ENCODE measurements around the gene TMEM203.

The TMEM203 gene

DNA sequence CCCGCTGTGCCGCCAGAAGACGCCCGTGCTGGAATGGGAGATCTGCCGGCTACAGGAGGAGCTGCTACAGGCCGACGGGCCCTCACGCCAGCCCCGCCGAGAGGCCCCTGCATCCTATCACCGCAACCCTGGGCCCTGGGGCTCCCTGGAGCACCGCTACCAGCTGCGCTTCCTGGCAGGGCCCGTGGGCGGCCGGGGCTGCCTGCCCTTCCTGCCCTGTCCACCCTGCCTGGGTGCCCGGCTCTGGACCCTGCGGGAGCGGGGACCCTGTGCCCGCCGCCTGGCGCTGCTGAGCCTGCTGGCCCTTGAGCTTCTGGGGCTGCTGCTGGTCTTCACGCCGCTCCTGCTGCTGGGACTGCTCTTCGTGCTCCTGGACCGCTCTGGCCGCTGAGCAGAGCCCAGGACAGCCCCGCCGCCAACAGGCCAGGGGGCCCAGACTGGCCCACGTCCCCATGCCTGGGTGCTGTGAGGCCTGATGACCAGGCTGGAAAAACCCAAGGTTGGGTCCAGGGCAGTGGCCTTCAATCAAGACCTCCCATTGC is 12.8 kb upstream of the TMEM203 start:
- TF ChIP-seq, protein P1, sequence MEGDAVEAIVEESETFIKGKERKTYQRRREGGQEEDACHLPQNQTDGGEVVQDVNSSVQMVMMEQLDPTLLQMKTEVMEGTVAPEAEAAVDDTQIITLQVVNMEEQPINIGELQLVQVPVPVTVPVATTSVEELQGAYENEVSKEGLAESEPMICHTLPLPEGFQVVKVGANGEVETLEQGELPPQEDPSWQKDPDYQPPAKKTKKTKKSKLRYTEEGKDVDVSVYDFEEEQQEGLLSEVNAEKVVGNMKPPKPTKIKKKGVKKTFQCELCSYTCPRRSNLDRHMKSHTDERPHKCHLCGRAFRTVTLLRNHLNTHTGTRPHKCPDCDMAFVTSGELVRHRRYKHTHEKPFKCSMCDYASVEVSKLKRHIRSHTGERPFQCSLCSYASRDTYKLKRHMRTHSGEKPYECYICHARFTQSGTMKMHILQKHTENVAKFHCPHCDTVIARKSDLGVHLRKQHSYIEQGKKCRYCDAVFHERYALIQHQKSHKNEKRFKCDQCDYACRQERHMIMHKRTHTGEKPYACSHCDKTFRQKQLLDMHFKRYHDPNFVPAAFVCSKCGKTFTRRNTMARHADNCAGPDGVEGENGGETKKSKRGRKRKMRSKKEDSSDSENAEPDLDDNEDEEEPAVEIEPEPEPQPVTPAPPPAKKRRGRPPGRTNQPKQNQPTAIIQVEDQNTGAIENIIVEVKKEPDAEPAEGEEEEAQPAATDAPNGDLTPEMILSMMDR (IDR thresholded peaks at IDR 0.05; ENCODE audit: insufficient read depth, low read depth, low read length, missing control alignments): no peak
- DNase-seq (ENCODE audit: low read depth): no peak
- no peak overlapping the region for H3K4me3 ChIP-seq (ENCODE audit: low read length)

DNA sequence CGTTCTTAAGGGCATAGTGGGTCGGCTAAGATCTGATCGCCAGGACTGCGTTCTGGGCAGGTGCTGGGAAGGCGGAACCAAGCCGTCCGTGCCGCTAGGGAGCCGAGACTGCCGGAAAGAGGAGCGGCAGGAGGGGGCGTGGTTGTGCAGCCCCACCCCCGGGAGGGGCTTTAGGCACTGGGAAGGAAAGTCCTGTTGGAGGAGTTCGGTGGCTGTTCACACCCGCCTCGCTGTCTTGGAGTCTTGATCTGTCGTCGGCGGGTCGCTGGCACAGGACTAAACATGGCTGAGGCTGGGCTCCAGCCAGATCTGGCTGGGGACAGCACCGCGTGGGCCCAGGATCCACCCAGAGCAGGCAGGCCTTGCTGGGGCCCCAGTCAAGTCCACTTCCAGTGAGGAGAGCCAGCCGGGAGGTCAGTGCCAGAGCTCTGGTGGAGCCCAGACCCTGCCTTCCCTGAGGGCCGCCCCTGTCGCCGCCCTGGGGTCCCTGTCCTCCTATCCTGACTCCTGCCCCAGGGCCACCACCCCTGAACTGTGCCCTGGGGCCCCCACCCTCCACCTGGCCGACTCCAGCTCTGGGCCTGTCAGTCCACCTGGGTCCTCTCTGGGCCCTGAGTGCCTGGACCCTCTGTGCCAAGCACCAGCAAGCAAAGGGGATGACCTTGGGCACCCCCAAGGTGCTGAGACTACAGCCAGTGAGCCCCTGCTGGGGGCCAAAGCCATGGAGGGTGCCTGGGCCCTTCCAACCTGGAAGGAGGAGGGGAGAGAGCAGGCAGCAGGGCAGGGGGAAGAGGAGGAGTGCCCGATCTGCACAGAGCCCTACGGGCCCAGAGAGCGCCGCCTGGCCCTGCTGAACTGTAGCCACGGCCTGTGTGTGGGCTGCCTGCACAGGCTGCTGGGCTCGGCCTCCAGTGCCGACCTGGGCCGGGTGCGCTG is 12.1 kb upstream of the TMEM203 start:
- peak overlapping the region; percentile 45 for H3K4me3 ChIP-seq (ENCODE audit: low read length)
- DNase-seq (ENCODE audit: low read depth): peak; percentile 87
- TF ChIP-seq, protein P1 (IDR thresholded peaks at IDR 0.05; ENCODE audit: insufficient read depth, low read depth, low read length, missing control alignments): peak; percentile 21

DNA sequence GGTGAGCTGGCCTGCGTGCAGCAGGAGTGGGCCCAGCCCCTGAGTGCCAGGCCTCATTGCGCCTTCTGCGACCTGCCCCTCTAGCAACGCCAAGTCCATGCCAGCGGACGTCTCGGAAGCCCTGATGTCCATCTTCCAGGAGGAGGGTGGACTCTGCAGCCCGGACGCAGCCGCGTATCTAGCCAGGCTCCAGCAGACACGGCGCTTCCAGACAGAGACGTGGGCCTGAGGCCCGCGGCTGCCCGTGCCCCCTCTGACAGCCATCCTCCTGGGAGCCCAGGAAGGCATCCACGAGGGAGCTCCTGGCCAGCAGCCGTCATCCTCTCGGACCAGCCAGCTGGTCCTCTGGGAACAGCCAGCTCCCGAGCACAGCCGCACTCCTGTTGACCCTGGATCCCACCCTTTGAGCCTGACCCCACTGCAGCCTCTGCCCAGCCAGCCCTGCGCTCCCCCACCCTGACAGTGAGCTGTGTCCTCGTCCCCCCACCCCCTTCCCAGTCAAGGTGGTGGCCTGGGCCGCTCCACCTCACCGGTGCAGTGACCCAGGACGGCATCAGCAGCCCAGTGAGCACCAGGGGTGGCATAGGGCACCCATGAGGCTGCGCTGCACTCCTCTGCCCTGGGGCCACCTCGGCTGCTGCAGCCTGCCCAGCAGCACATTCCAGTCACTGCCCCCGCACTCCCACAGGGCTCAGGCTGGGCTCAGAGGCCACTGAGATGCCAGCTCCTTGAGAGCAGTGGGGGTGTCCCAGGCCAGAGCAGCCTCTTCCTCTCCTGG is 10.9 kb upstream of the TMEM203 start:
- TF ChIP-seq, protein P1 (IDR thresholded peaks at IDR 0.05; ENCODE audit: insufficient read depth, low read depth, low read length, missing control alignments): no peak
- no peak for DNase-seq (ENCODE audit: low read depth)
- no peak overlapping the region for H3K4me3 ChIP-seq (ENCODE audit: low read length)

DNA sequence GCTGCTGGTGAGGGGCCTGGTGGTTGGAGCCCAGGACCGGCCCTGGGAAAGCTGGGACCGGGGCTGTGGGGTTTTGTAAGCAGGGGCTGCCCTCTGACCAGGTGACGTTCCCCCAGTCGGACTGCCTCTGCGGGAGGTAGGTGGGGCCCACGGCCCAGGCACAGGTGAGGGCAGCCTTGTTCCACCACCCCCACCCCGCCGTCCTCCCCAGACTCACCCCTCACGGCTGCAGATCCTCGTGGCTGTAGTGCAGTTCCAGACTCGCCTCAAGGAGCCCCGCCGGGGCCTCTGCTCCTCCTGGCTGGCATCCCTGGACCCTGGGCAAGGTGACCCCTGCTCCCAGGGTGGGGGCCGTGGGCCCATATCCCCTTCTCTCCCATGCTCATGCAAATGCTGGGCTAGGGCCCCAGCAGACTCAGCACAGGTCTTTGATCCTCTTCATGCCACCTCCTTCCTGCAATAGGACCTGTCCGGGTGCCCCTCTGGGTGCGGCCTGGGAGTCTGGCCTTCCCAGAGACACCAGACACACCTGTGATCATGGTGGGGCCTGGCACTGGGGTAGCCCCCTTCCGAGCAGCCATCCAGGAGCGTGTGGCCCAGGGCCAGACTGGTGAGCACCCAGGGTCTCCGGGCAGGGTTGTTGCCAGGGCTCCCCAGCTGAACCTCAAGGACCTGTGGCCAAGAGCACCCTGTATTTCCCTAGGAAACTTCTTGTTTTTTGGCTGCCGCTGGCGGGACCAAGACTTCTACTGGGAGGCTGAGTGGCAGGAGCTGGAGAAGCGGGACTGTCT is 9.9 kb upstream of the TMEM203 start:
- no peak overlapping the region for H3K4me3 ChIP-seq (ENCODE audit: low read length)
- TF ChIP-seq, protein P1 (IDR thresholded peaks at IDR 0.05; ENCODE audit: insufficient read depth, low read depth, low read length, missing control alignments): no peak
- no peak for DNase-seq (ENCODE audit: low read depth)

DNA sequence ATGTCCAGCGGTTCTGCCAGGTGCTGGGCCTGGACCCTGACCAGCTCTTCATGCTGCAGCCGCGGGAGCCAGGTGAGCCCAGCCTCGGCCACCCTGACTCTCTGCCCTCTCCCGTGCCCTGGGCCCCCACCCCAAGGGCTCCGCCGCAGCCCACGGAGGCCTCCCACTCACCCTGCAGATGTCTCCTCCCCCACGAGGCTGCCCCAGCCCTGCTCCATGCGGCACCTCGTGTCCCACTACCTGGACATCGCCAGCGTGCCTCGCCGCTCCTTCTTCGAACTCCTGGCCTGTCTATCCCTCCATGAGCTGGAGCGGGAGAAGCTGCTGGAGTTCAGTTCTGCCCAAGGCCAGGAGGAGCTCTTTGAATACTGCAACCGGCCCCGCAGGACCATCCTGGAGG is 9.2 kb upstream of the TMEM203 start:
- TF ChIP-seq, protein P1 (IDR thresholded peaks at IDR 0.05; ENCODE audit: insufficient read depth, low read depth, low read length, missing control alignments): no peak
- no peak overlapping the region for H3K4me3 ChIP-seq (ENCODE audit: low read length)
- no peak for DNase-seq (ENCODE audit: low read depth)
